DOHH2 (cell line): ENCODE results near the gene KRTAP5-7.

Experiments
- EZH2phosphoT487 ChIP-seq: fragments of 200-600 bp; sonication (generic); IDR thresholded peaks from 2 replicates; pipeline ENCODE4 v1.6.1; 2017; ENCODE audit warnings: borderline replicate concordance, mild to moderate bottlenecking, antibody characterized with exemption, low read length, moderate library complexity, mixed read lengths
- TF ChIP-seq, protein P1 (sequence below): fragments of 200-600 bp; sonication (generic); IDR thresholded peaks from one replicate; pipeline ENCODE4 v1.5.1; 2014; ENCODE audit warnings: antibody characterized with exemption, mild to moderate bottlenecking, low read depth, low read length; ENCODE audit not compliant: poor library complexity, severe bottlenecking

DNA sequence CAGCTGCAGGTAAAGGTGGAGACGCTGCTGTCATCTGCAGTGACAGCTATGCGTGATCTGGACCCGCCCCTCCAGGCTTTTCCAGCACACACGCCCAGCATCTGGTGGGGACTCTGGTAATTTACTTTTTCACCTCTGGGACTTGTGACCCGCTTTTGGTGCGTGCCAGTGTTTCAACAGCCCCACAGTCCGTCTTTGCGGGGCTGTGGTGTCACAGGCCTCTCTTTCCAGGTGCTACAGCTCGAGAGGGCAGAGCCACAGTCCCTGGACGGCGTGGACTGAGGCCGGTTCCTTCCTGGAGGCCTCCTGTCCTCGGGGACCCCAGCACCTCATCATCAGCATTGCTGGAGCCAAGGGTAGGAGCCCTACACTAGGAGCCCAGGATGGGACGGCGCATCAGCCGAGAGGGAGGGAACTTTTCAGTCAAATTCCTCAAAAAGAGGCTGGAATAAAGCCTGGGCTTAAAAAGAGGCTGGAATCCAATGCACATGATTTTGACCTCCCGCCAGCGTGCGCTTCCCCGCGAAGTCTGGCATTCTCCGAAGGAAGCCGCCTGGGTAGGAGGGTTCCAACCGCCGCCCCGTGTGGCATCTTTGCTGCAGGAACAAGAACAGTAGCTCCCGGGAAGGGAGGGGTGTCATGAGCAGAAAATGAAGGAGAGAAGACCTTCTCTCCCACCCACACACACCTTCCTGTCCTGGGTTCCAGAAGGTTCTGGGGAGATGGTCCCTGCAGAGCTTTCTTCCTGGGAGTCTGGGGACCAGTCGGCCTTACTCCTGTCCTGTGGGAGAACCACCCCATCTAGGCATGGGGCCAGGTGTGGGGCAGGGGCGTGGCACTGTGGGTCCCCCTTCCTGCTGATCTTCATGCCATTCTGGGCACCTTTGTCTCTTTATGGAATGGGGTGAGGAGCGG, 25.7 kb upstream of the KRTAP5-7 start:
- no peak for TF ChIP-seq EZH2phosphoT487
- TF ChIP-seq, protein P1, sequence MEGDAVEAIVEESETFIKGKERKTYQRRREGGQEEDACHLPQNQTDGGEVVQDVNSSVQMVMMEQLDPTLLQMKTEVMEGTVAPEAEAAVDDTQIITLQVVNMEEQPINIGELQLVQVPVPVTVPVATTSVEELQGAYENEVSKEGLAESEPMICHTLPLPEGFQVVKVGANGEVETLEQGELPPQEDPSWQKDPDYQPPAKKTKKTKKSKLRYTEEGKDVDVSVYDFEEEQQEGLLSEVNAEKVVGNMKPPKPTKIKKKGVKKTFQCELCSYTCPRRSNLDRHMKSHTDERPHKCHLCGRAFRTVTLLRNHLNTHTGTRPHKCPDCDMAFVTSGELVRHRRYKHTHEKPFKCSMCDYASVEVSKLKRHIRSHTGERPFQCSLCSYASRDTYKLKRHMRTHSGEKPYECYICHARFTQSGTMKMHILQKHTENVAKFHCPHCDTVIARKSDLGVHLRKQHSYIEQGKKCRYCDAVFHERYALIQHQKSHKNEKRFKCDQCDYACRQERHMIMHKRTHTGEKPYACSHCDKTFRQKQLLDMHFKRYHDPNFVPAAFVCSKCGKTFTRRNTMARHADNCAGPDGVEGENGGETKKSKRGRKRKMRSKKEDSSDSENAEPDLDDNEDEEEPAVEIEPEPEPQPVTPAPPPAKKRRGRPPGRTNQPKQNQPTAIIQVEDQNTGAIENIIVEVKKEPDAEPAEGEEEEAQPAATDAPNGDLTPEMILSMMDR, result no peak
